HG03558 (cell line): ENCODE results near the gene HAL.

Source experiments
- ATAC-seq: cut with Tn5 transposase; IDR thresholded peaks from one replicate; pipeline ENCODE4 v1.9.1; 2021; ENCODE audit warnings: moderate number of reproducible peaks; ENCODE audit not compliant: unreplicated experiment; ENCODE audit errors: extremely low read depth

The HAL gene

DNA sequence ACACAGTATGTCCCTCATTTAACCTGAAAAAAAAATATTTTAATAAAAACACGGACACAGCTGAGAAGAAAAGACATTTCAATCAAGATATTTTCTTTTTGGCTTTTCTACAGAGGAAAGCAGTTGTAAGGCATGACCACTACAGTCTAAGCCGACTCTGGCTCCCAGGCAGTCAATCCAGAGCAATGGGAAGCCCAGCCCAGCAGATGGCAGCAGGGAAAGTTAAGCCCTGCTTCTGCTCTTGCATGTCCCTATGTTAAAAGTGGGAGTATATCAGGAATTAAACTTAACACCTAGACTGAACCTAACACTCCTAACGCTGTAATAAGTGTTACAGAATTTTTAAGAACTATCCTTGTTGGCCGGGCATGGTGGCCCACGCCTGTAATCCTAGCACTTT, 19.5 kb upstream of the HAL start:
- ATAC-seq: no peak

- no peak for ATAC-seq
Measured at GRCh38 chr12:96014943-96015599, 18.9 kb upstream of the HAL start.

DNA sequence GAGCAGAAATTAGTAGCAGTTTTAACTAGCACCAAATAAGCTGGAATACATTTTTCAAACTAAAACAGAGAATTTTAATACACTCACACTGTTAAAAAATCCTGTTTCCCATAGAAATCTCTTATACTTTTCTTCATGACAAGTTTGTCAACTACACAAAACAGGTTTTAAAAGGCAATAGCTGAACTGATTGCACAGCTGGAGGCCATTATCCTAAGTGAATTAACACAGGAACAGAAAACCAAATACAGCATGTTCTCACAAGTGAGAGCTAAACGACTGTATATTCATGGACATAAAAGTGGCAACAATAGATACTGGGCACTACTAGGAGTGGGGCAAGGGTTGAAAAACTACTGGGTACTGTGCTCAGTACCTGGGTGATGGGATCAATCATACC, 11.6 kb upstream of the HAL start:
- ATAC-seq: no peak

GRCh38 chr12:96006727-96007126, 10.6 kb upstream of the HAL start:
- no peak for ATAC-seq

GRCh38 chr12:96000858-96001257, 4.7 kb upstream of the HAL start:
- ATAC-seq: no peak

DNA sequence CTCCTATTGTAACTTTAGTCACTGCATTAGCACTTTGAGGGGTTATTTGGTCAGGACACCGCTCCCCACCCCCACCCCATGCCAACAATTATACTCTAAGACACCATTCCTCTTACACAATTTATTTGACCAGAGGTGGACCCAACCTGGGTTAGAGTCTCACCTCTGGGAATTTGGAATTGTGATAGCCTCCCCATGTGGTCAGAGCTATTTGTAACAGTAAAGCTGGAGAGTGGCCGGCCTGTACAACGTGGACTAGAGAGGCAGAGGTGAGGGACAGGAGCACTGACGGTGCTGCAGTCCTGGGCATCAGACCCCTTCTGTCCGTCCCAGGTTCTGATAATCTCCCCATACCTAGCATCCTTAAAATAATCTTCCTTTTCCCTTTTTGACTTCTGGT, 3.3 kb upstream of the HAL start:
- ATAC-seq: no peak

DNA sequence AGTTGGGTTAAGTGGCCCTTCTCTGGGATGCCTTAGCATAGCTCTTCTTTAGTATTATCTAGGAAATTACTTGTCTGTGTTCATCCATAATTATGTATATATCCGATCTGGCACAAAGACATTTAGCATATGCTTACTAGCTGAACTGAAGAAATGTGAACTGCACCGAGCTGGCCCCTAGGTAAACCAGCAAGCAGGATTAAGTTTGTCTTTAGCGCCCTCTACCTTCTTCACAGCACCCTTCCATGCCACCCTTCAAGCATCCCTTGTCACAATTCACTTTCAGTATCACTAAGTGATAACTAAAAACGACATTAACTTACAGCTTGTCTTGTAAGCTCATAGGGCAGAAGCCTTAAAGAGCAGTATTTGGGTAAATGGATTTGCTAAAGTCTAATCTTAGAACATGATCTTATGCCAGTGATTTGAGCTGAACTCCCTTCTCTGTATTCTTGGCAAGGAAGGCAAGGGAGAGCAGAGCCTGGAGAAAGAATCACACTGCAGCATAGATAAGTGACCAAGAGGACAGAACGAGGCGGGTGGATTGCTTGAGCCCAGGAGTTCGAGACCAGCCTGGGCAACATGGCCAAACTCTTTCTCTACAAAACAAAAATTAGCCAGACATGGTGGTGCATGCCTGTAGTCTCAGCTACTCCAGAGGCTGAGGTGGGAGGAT, 2.6 kb upstream of the HAL start:
- ATAC-seq: peak; percentile 78

DNA sequence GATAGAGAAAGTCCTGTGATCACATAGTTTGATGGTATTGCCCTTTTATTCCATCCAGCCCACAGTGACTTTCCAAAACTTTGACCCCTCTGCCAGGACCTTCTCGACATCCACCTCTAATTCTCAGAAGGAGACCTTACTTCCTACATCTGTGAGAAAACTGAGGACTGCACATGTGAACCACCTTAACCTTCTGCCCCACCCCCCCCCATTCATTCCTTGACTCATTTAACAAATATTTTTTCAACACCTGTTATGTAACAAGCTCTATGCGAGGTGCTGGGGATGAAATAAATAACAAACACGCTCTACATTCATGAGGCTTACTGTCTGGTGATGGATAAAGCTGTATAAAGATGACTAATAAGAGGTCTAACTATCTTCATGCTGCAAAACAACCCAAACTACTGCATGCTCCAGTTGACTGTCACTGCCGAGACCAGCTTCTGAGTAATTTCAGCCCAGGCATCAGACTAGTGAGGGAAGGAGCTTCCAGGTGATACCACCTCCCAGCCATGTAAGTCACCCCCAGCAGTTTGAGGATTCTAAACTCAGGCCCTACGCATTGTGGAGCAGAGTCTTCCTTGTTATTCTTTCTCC, 1.9 kb upstream of the HAL start:
- no peak for ATAC-seq

DNA sequence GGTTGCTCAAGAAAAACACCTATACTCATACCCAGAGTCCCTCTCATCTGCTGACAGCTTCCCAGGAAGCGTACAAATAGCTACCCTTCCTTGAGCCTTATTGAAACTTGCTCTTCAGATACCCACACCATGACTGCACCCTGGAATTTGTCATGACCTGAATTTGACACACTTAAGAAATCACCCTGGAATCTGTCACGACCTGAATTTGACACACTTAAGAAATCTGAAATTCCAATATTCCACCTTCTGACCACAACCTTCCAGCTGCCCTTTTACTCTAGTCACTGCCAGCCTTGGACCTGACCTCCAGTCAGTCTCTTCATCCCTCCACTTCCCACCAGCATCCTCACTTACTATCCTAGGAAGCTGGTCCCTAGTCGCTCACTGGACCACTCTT, 1.1 kb upstream of the HAL start:
- ATAC-seq: no peak

DNA sequence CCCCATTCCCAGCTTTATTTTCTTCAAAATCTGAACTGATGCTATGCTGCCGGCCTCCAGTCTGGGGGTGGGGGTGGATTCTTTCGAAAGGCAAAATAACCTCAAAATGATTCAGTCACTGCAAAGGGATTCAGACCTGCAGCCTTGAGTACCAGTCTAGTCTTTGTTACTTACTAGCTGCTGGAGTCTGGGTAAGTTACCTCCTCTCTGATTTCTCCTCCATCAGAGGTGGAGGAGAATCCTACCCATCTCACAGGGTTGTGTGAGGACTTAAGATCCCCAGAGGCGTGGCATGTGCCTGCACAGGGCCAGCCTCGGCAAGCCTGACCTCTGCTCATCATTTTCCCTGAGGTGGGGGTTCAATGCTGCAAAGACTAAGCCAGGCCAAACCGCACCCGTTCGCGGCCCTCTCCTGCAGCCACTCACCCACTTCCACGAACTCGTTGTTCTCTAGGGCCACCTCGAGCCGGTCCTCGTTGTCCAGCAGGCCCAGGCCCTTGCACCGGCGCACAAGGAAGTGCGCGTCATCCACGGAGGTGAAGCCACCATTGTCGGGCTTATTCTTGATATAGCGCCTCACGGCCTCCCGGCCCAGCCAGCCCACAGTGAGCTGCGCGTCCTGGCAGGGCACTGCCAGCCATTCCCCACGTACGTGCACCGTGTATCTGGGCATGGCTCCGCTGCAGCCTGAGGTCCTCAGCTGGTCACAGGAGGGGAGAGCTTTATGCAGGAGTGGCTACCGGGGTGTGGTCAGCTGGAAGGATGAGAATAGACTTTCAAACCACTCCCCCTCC, 709 bp downstream of the HAL start:
- ATAC-seq: no peak

GRCh38 chr12:95994476-95994875, 1.7 kb downstream of the HAL start:
- ATAC-seq: no peak

- ATAC-seq: no peak
Measured at GRCh38 chr12:95993907-95994306, 2.2 kb downstream of the HAL start.

GRCh38 chr12:95990136-95990535, 6.0 kb downstream of the HAL start:
- ATAC-seq: no peak

- ATAC-seq: no peak
Measured at GRCh38 chr12:95989504-95990123, 6.5 kb downstream of the HAL start.

DNA sequence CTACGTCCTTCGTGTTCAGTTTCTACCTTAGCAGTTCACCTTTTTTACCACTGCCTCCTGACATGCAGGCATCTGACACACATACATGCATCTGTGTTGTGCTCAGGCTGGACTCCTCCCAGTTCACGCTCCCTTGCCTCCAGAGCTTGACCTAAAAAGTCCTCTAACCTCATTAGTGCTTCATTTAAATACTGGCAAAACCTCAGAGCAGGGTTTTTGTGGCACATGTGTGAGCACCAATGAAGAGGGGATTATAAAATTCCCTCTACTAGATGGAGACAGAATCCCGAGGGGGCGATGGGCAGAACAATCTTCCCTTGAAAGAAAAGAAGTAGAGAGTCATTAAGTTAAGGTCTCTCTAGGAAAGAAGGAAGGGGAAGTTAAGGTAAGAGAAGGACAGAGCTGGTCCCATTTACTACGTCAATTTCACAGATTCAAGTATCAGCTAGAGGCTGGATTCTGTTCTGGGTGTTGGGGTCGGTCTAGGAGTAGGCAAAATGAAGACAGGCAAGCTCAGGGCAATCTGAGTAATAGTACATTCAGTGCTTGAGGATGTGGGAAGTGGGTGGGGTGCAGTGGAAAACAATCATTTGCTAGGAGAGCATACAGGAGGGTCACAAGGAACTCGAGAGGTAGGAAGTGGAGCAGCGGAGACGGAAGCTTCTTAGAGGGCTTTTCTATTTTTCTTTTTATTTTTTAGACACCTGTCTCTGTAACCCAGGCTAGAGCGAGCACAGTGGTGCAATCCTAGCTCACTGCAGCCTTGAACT, 7.5 kb downstream of the HAL start:
- ATAC-seq: no peak

GRCh38 chr12:95986635-95987570, 9.2 kb downstream of the HAL start:
- no peak for ATAC-seq

DNA sequence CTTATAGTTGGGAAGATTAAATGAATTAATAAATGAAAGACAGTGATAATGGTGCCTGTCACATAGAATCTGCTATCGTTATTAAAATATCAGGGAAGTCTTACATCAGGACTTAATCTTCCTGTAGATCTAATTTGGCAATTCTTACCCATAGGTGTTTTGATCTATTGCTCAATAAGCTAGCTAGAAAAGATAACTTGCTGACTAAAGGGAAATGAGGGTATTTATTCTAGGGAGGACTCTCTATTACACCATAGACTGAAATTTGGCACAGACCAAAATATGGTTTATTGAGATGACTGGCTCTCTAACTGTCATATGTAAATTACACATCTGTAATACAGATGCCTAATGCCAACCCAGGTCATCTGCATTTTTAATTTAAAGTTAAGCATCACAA, 11.5 kb downstream of the HAL start:
- no peak for ATAC-seq

GRCh38 chr12:95982602-95983001, 13.5 kb downstream of the HAL start:
- ATAC-seq: no peak

DNA sequence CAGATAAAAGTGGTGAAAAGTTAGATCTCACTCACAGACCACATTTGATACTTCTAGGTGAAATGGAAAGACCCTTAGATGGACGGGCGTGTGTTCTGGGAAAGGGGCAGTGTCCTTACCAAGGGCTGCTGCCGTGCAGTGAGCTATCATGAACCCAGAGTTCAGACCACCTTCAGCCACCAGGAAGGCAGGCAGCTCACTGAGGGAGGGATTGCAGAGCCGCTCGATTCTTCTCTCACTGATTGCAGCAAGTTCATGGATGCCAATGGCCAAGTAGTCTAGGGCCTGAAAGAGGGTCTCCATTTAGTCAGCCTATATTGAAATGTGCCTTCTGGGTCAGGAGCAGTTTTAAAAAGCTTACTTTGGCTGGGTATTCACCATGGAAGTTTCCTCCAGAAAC, 15.7 kb downstream of the HAL start:
- ATAC-seq: no peak
